A673 (cell line): Measurements from ENCODE around the gene TCP11.

Source experiments
- EZH2 ChIP-seq: fragments of 200-600 bp; sonication (generic); IDR thresholded peaks from 2 replicates; pipeline ENCODE4 v1.6.1; 2017; ENCODE audit warnings: borderline replicate concordance, low read depth, mild to moderate bottlenecking, mixed read lengths, antibody characterized with exemption, low read length; ENCODE audit not compliant: poor library complexity, severe bottlenecking
- TF ChIP-seq, protein P1 (sequence below): fragments of 300-800, 200-600 bp; sonication (generic); conservative IDR thresholded peaks from 2 replicates; pipeline ENCODE4 v1.5.1; 2017; ENCODE audit warnings: low read depth, mild to moderate bottlenecking, antibody characterized with exemption, low read length, moderate library complexity, mixed read lengths

GRCh38 chr6:35091346-35092083 is 49.6 kb downstream of the TCP11 start:
- TF ChIP-seq, protein P1, sequence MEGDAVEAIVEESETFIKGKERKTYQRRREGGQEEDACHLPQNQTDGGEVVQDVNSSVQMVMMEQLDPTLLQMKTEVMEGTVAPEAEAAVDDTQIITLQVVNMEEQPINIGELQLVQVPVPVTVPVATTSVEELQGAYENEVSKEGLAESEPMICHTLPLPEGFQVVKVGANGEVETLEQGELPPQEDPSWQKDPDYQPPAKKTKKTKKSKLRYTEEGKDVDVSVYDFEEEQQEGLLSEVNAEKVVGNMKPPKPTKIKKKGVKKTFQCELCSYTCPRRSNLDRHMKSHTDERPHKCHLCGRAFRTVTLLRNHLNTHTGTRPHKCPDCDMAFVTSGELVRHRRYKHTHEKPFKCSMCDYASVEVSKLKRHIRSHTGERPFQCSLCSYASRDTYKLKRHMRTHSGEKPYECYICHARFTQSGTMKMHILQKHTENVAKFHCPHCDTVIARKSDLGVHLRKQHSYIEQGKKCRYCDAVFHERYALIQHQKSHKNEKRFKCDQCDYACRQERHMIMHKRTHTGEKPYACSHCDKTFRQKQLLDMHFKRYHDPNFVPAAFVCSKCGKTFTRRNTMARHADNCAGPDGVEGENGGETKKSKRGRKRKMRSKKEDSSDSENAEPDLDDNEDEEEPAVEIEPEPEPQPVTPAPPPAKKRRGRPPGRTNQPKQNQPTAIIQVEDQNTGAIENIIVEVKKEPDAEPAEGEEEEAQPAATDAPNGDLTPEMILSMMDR, result no peak
- TF ChIP-seq EZH2, result no peak
